PC-9 (cell line): Measurements from ENCODE around the gene ATP8B3. TPM values are rescaled to one million over a fixed set of nuclear protein-coding genes. Genes with fewer than 3 reads are reported as not detected.
"Not testable (repeated sequence)": the region's sequence is repeated elsewhere in the genome, so short reads cannot be mapped to it uniquely, and the experiment has no call there.

Source experiments
- BruUV-seq: library from RNA; stranded (reverse); fragments of 400-500 nt; replicated peaks from 2 replicates; lab custom pipeline; 2021; lab: Mats Ljungman, UMichigan
- CTCF ChIA-PET: fragments of 300-600 bp; sonication (Branson Sonifier 250); formaldehyde crosslinking; loops from one replicate; lab custom pipeline; 2022; ENCODE audit warnings: antibody characterized with exemption; lab: Charles Lee
- POLR2A ChIA-PET: fragments of 300-600 bp; sonication (Branson Sonifier 250); formaldehyde crosslinking; loops from one replicate; lab custom pipeline; 2022; ENCODE audit warnings: antibody characterized with exemption; ENCODE audit not compliant: unreplicated experiment; lab: Charles Lee
- DNase-seq, 2 experiments: peaks; one replicate each; pipeline versions ENCODE4 v3.0.0 to v3.0.0-alpha.2; 2015 to 2022; ENCODE audit warnings: mixed read lengths in 1 of 2
- H2AFZ ChIP-seq: fragments of 200-600 bp; sonication (generic); 2 replicates; pipeline ENCODE4 v1.8.1; 2017; ENCODE audit warnings: antibody characterized with exemption
- H3F3A ChIP-seq: fragments of 200-600 bp; sonication (generic); 2 replicates; pipeline ENCODE4 v1.8.1; 2017; ENCODE audit warnings: antibody characterized with exemption, mild to moderate bottlenecking, low read depth; ENCODE audit not compliant: insufficient read depth
- H3K27ac ChIP-seq: fragments of 200-600 bp; sonication (generic); 2 replicates; pipeline ENCODE4 v1.6.1; 2016; ENCODE audit warnings: mixed run types
- H3K27me3 ChIP-seq: fragments of 200-600 bp; sonication (generic); 2 replicates; pipeline ENCODE4 v1.6.1; 2016; ENCODE audit warnings: low read depth, mixed run types; ENCODE audit not compliant: insufficient read depth
- H3K36me3 ChIP-seq: fragments of 200-600 bp; sonication (generic); 2 replicates; pipeline ENCODE4 v1.6.1; 2016; ENCODE audit warnings: low read depth, mixed run types
- H3K4me1 ChIP-seq: fragments of 200-600 bp; sonication (generic); replicated peaks from 2 replicates; pipeline ENCODE4 v1.6.1; 2016; ENCODE audit warnings: mixed run types; ENCODE audit not compliant: insufficient read depth
- H3K4me2 ChIP-seq: fragments of 200-600 bp; sonication (generic); 2 replicates; pipeline ENCODE4 v1.6.1; 2017; ENCODE audit warnings: mixed run types
- H3K4me3 ChIP-seq: fragments of 200-600 bp; sonication (generic); 2 replicates; pipeline ENCODE4 v1.6.1; 2016; ENCODE audit warnings: mixed run types
- H3K79me2 ChIP-seq: fragments of 200-600 bp; sonication (generic); 2 replicates; pipeline ENCODE4 v1.6.1; 2017; ENCODE audit warnings: low read depth, mixed run types
- H3K9me2 ChIP-seq: fragments of 200-600 bp; sonication (generic); 2 replicates; pipeline ENCODE4 v1.8.1; 2017; ENCODE audit warnings: mild to moderate bottlenecking; ENCODE audit not compliant: insufficient read depth
- H3K9me3 ChIP-seq: fragments of 200-600 bp; sonication (generic); 2 replicates; pipeline ENCODE4 v1.8.1; 2016; ENCODE audit warnings: low read depth; ENCODE audit not compliant: insufficient read depth
- H4K20me1 ChIP-seq: fragments of 200-600 bp; sonication (generic); 2 replicates; pipeline ENCODE4 v1.8.1; 2017; ENCODE audit not compliant: insufficient read depth
- CTCF ChIP-seq: fragments of 200-600 bp; sonication (generic); conservative IDR thresholded peaks from 2 replicates; pipeline ENCODE4 v1.6.1; 2017; ENCODE audit warnings: mixed run types, antibody characterized with exemption, mild to moderate bottlenecking, moderate library complexity
- EZH2 ChIP-seq: fragments of 200-600 bp; sonication (generic); IDR thresholded peaks from 2 replicates; pipeline ENCODE4 v1.8.0; 2017; ENCODE audit warnings: antibody characterized with exemption, low read depth
- intact Hi-C: fragments of 100-400 bp; cut with micrococcal nuclease; formaldehyde crosslinking; loops from one replicate; pipeline ENCODE4 v1.10.0; 2022; ENCODE audit not compliant: unreplicated experiment
- total RNA-seq: library from RNA; stranded (reverse); gene quantifications from 2 replicates; pipeline ENCODE4 v1.2.3, GENCODE V29; 2021

The ATP8B3 gene
- total RNA-seq, 1 experiment from 2014 or later, result 8.3 TPM

DNA sequence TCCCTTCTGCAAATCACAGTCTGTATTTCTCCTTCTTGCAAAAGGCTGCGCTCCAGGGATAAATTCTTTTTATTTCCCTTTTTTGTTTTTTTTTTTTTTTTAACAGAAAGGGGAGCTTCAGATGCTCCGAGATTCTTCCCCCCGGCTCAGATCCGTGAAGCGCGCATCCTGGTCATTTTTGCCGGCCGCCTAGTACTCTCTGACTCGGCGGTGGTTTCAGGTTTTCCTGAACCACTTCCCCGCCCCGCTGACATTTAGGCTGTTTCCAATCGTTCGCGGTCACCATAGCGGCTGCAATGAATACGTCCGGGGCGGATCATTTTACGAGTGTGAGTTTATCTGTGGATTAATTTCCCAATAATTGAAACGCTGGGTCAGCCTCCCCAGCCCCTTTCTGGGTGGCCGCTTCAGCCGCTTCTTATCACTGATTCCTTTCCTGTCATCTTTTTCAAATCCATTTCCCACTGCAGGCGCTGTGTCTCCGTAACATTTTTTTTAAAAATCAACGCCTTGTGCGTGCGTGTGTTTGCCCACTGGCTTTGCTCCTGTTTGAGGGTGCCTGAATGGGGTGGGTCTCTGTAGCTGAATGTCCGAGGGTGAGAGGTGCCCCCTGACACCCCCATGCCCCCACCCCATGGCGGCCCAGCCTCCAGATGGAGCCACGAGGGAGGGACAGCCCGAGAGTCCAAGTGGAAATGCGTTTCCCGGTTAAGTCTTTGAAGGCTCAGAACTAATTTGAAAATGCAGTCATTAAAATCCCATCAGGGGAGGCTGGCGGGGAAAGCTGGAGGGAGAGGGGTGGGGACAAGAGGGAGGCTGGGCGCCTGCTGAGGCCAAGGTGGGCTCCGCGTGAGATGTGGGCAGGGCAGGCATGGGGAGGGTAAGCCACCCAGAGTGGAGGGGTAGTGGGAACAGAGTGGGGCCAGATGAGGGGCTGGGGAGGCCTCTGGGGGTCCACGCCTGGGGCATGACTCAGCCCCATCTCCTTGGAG, 48.1 kb downstream of the ATP8B3 start:
- Histone ChIP-seq H3K27ac (no peak overlapping the region), H3K27me3 (no peaks in the 10 kb centered on the region), H3K79me2 (no peaks in the 10 kb centered on the region), H3K4me2 (no peak overlapping the region), H3K9me2 (no peaks in the 10 kb centered on the region), H3F3A (no peaks in the 10 kb centered on the region), H3K9me3 (no peaks in the 10 kb centered on the region), H2AFZ (no peak overlapping the region), H3K4me1 (no peaks in the 10 kb centered on the region), H4K20me1 (no peaks in the 10 kb centered on the region), H3K36me3 (no peaks in the 10 kb centered on the region), H3K4me3 (no peak overlapping the region)
- no peak for TF ChIP-seq EZH2
- no peak for TF ChIP-seq CTCF
- BruUV-seq, result no TSS peak
- CTCF ChIA-PET, result no interaction called here
- POLR2A ChIA-PET, result no interaction called here
- intact Hi-C loops, result loop anchor here (10.0 kb wide), 1 partner anchor 159 kb away; the partner anchor contains the start of gene UQCR11
- DNase-seq, result no peak

DNA sequence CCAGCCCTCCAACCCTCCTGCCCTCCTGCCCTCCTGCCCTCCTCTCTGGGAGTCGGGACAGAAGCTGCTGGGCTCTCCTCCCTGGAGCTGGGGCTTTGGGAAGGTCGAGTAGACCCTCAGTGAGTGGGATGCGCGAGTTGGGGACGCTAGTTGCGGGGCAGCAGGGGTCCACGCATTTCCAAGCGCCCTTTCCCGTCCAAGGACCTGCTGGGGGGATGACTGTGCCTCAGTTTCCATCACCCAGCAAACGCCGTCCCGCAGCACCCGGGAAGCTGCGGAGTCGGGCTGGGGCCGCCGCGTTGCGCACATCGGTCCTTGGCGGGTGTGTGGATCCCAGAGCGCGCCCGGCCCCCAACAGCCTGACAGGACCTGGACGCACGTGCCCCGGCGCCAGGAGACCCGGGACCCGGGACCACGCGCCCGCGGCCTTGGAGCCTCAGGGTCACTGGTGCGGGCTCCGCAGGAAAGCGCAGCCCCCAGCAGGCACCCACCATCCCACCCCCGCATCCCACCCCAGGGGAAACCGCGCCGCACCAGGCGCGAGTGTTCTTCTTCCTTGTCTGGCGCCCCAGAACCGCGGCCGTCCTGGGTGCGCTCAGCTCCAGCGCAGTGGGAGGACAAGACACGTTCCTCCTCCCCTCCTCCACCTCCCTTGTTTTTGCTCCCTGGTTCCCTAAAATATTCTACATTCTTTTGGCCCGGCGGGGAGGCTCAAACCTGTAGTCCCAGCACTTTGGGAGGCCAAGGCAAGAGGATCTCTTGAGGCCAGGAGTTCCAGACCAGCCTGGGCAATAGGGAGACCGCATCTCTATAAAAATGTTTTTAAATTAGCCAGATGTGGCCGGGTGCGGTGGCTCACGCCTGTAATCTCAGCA, 49.6 kb downstream of the ATP8B3 start:
- no peak for DNase-seq
- TF ChIP-seq CTCF (no peak), EZH2 (no peak)
- Histone ChIP-seq H3K79me2 (no peaks in the 10 kb centered on the region), H3K9me2 (no peaks in the 10 kb centered on the region), H3K4me2 (no peak overlapping the region), H3K4me3 (no peak overlapping the region), H3K36me3 (no peaks in the 10 kb centered on the region), H3K27ac (no peak overlapping the region), H3K9me3 (no peaks in the 10 kb centered on the region), H3F3A (no peaks in the 10 kb centered on the region), H3K27me3 (no peaks in the 10 kb centered on the region), H4K20me1 (no peaks in the 10 kb centered on the region), H2AFZ (no peak overlapping the region), H3K4me1 (no peaks in the 10 kb centered on the region)
- ChIA-PET CTCF (no interaction called here), POLR2A (no interaction called here)
- BruUV-seq, result no TSS peak
- intact Hi-C loops, result loop anchor here (10.0 kb wide), 1 partner anchor 158 kb away; the partner anchor contains the start of gene UQCR11

DNA sequence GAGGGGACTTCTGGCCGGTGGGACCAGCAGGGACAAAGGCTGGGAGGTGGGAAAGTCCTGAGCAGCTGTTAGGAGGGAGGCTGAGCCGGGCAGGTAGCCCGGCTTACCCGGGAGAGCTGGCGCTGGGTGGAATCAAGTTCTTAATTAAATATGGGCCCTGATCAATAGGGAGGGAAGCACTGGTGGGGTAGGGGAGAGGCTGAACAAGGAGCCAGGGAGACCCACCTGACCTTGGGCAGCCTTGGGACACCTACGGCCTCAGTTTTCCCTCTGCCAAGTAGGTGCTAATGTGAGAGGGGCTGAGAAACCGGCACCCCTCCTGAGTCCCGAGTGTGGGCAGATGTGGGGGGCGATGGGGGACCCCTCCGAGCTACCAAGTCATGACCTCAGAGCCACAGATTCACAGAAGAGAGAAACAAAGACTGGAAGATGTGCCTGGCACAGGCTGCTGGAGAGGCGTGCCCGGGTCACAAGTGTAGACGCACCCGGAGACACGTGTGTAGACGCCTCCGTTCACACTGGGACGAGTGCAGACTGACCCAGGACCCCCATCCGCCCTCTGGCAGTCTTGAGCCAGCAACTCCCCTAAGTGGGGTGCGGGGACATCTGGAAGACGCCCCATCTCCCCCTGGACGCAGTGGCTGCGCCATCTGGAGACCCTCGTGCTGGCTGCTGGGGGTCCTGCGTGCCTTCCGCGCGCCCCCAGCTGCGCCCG, 50.4 kb downstream of the ATP8B3 start:
- Histone ChIP-seq H3K27me3 (no peaks in the 10 kb centered on the region), H2AFZ (no peak overlapping the region), H4K20me1 (no peaks in the 10 kb centered on the region), H3K4me2 (no peak overlapping the region), H3F3A (no peaks in the 10 kb centered on the region), H3K79me2 (no peaks in the 10 kb centered on the region), H3K4me3 (no peak overlapping the region), H3K36me3 (no peaks in the 10 kb centered on the region), H3K4me1 (no peaks in the 10 kb centered on the region), H3K27ac (no peak overlapping the region), H3K9me2 (no peaks in the 10 kb centered on the region), H3K9me3 (no peaks in the 10 kb centered on the region)
- TF ChIP-seq EZH2 (no peak), CTCF (no peak)
- no peak for DNase-seq
- POLR2A ChIA-PET, result no interaction called here
- intact Hi-C loops, result loop anchor here (10.0 kb wide), 1 partner anchor 157 kb away; the partner anchor contains the start of gene UQCR11
- CTCF ChIA-PET, result no interaction called here
- BruUV-seq, result no TSS peak

DNA sequence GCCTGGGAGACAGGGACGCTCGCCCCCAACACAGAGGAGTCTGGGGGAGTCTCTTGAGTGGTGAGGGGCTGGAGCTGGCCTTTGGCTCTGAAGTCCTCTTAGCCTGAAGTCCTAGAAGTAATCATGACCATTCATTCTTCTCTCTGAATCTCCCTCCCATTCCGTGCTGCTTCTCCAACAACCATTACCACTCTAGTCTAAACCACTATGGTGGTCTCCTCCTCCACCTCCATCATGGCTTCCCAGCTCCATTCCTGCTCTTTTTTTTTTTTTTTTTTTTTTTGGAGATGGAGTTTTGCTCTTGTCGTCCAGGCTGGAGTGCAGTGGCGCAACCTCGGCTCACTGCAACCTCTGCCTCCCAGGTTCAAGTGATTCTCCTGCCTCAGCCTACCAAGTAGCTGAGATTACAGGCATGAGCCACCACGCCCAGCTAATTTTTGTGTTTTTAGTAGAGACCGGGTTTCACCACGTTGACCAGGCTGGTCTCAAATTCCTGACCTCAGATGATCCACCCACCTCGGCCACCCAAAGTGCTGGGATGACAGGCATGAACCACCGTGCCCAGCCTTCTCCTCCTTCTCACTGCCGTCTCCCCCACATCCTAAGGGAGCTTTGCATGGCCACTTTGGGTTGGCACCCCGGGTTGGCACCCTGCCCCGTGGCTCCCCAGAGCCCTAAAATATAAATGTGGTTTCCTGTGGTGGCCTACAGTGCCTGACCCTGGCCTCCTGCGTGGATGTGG, 51.1 kb downstream of the ATP8B3 start:
- H3K9me2 ChIP-seq, H2AFZ ChIP-seq, POLR2A ChIA-PET, H4K20me1 ChIP-seq, H3K9me3 ChIP-seq, H3K4me1 ChIP-seq, DNase-seq, BruUV-seq, H3K4me3 ChIP-seq, H3K4me2 ChIP-seq, H3K27ac ChIP-seq, H3K27me3 ChIP-seq, H3K79me2 ChIP-seq, H3K36me3 ChIP-seq, H3F3A ChIP-seq: not testable (repeated sequence)
- CTCF ChIA-PET, result interaction anchor here (0.6 kb wide), 1 partner anchor 12 kb away, joined by 3 read pairs; no protein-coding TSS in a partner anchor
- intact Hi-C loops, result loop anchor here (10.0 kb wide), 1 partner anchor 156 kb away; the partner anchor contains the start of gene UQCR11
